ENCODE data around the gene IL1RN.

- TF ChIP-seq EZH2 (IDR thresholded peaks at IDR 0.05; ENCODE audit: insufficient read depth, poor library complexity, severe bottlenecking) (no peak), EZH2phosphoT487 (IDR thresholded peaks at IDR 0.05; ENCODE audit: insufficient read depth, low read depth) (no peak)
Observed at GRCh38 chr2:113142290-113142689, 14.9 kb downstream of the IL1RN start.
